WI38 (cell line): Measurements from ENCODE around the gene BANF2.
"Not testable (repeated sequence)": the region's sequence is repeated elsewhere in the genome, so short reads cannot be mapped to it uniquely, and the experiment has no call there.

ENCODE experiments used
- H3K4me3 ChIP-seq: 2 replicates; pipeline ENCODE4 v1.5.1; 2011; ENCODE audit warnings: low read depth, mild to moderate bottlenecking, control low read depth, low read length
- TF ChIP-seq, protein P1 (sequence below): IDR thresholded peaks from 2 replicates; pipeline ENCODE4 v1.5.1; 2012; ENCODE audit warnings: low read depth, mild to moderate bottlenecking, control low read depth, low read length

Gene BANF2

DNA sequence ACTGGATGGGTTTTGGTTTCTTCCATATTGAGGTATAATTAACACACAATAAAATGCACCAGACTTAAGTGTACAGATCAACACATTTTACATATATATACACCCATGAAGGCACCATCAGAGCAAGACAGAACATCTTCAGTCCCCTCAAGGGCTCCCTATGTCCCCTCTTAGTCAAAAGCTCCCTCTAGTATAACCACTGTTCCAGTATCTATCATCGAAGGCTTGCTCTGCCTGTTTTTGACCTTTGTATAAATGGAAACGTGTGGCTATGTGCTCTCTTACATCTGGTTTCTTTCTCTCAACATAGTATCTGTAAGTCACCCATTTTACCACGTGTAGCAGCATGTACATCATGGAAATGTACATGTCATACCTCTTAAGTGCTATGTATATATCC lies 66.5 kb downstream of the BANF2 start:
- TF ChIP-seq, protein P1, sequence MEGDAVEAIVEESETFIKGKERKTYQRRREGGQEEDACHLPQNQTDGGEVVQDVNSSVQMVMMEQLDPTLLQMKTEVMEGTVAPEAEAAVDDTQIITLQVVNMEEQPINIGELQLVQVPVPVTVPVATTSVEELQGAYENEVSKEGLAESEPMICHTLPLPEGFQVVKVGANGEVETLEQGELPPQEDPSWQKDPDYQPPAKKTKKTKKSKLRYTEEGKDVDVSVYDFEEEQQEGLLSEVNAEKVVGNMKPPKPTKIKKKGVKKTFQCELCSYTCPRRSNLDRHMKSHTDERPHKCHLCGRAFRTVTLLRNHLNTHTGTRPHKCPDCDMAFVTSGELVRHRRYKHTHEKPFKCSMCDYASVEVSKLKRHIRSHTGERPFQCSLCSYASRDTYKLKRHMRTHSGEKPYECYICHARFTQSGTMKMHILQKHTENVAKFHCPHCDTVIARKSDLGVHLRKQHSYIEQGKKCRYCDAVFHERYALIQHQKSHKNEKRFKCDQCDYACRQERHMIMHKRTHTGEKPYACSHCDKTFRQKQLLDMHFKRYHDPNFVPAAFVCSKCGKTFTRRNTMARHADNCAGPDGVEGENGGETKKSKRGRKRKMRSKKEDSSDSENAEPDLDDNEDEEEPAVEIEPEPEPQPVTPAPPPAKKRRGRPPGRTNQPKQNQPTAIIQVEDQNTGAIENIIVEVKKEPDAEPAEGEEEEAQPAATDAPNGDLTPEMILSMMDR: no peak
- no peak overlapping the region for H3K4me3 ChIP-seq

DNA sequence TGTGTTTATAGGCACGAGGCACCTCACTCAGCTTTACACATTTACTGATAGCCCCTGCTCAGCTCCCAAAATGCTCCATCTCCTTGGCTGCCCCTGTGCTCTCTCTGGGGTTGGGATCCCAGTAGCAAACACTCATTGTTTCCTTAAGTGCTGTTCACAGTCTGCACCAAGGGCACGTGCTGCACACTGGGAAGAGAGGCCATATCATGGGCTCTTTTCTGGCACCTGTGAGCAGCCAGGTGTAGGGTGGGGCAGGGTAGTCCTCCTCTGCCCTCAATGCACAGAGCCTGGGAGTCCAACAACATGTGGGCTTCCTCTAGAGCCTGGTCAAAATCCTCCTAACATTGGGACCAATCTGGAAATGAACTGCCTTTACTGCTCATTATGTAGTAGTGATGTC lies 67.9 kb downstream of the BANF2 start:
- TF ChIP-seq, protein P1: no peak
- H3K4me3 ChIP-seq: no peak overlapping the region

DNA sequence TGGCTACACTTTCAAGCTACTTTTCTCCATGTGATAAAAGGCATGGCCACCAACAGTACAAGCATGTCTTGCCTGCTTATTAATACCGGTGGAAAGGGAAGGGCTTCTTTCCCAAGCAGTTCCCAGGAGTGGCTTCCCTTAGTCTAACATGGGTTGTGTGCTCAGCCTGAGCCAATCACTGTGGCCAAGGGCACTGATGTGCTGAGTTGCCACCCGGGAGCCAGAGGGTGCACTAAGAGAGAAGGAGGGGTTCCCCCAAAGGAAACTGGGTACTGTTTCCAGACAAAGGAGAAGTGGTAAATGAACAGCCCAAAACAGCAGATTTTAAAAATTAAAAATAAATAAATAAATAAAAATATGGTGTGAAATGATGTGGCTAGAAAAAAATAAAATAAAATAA lies 68.5 kb downstream of the BANF2 start:
- H3K4me3 ChIP-seq: no peak overlapping the region
- TF ChIP-seq, protein P1: no peak

DNA sequence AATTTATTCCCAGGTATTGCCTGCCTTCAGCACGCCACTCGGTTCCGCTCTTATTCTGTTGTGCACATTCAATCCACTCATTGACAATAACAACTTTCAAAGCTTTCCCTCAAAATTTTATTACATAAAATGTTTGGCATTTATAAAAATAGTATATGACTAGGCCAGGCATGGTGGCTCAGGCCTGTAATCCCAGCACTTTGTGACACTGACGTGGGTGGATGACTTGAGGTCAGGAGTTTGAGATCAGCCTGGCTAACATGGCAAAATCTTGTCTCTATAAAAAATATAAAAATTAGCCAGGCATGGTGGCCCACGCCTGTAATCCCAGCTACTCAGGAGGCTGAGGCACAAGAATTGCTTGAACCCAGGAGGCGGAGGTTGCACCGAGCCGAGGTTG lies 70.0 kb downstream of the BANF2 start:
- not testable (repeated sequence) for H3K4me3 ChIP-seq

DNA sequence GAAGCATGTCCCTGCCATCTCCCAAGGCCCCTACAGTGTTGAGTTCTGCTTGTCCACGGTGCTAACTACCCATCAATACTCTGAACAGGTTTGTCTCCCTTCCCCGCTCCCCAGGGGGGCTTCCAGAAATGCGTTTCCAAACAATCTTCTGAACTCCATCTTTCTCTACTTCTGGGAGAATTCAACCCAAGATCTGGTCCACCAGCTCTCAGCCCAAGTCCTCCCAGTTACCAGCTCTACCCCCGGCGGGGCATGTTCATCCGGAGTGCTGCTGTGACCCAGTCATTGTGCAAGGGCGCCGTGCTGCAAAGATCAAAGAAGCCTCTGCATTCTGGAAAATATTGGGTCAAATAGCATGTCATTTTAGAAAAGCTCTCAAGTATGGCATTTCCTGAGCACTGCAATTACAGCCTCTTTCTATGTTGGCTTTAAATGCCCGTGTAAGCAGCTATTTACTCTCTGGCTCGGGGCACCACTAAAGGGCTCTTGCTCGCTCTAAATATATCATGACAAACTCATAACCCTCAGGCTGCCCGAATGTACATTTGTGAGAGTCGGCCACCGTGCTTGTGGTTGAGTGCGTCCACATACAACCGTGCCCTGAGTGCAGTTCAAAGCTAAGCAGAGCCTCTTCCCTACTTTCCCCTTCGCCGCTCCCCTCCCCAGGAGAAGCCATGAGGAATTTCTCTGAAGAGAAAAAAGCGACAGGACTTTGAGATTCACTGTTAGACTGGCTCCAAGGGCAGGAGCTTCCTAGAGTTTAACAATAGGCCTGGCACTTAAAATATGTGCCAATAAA lies 71.6 kb downstream of the BANF2 start:
- TF ChIP-seq, protein P1: no peak
- H3K4me3 ChIP-seq: no peak overlapping the region

DNA sequence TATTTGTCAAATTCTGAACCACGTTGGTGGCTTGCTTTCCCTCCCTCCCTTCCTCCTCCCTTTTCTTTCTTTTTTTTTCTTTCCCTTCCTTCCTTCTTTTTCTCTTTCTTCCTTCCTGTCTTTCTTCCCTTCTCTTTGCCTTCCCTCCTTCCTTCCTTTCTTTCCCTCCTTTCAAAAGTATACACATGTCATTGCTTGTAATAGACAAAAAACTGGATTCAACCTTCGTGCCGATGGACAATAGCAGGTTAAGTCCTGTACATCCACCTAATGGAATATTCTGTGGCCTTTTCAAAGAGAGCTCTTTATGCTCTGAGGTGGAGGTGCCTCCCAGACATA lies 72.2 kb downstream of the BANF2 start:
- no peak overlapping the region for H3K4me3 ChIP-seq
- TF ChIP-seq, protein P1: no peak

DNA sequence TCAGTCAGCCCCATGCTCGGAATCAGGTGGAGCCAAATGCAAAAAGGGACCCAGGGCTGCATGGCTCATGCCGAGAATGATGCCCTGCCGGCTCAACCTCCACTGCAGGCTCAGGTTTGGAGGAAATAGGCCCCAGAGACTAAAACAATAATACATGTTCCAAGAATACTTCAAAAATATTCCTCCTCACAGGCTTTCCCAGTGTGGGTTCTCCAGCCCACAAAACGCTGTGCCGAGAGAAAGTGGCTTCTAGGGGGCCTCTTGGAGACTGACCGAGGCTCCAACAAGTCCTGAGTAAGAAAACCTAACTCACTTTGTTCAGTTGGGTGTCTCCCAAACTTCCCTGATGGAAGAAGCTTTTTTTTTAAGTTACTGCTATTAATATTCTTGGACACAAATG lies 73.9 kb downstream of the BANF2 start:
- H3K4me3 ChIP-seq: no peak overlapping the region
- TF ChIP-seq, protein P1: no peak

DNA sequence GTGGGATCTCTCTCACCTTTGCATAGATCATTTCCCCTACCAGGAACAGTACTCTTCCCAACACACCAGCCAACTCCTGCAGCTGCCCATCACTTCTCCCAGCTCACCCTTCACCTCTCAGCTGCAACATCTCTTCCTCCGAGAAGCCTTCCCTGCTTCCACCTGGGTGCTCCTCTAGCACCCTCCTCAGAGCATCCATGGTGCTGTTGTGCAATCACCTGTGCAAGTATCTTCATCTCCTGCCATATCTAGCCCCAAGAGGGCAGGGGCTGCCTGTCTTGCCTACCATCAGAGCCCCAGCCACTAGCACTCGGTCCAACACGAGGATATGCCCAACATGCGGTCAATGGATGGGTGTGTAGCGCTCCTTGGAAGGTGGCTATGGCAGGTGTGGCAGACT lies 75.8 kb downstream of the BANF2 start:
- no peak overlapping the region for H3K4me3 ChIP-seq
- TF ChIP-seq, protein P1: no peak
